Loucy (cell line): Measurements from ENCODE around the gene TRIM33.

Experiments used
- H2AFZ ChIP-seq: fragments of 200-600 bp; sonication (generic); 2 replicates; pipeline ENCODE4 v1.6.0; 2016; ENCODE audit warnings: antibody characterized with exemption, mild to moderate bottlenecking, low read length, moderate library complexity
- H3F3A ChIP-seq: fragments of 200-600 bp; 2 replicates; pipeline ENCODE4 v1.6.0; 2016; ENCODE audit warnings: antibody characterized with exemption, low read depth, mild to moderate bottlenecking
- H3K27me3 ChIP-seq: fragments of 200-600 bp; sonication (generic); 2 replicates; pipeline ENCODE4 v1.6.1; 2014; ENCODE audit warnings: low read length, mild to moderate bottlenecking; ENCODE audit not compliant: insufficient read depth, poor library complexity, severe bottlenecking
- H3K36me3 ChIP-seq: fragments of 200-600 bp; sonication (generic); 2 replicates; pipeline ENCODE4 v1.6.1; 2016; ENCODE audit warnings: low read length; ENCODE audit not compliant: insufficient read depth
- H3K4me1 ChIP-seq: fragments of 200-600 bp; sonication (generic); 2 replicates; pipeline ENCODE4 v1.5.1; 2014; ENCODE audit warnings: low read length, mild to moderate bottlenecking; ENCODE audit not compliant: insufficient read depth, poor library complexity, severe bottlenecking
- H3K4me2 ChIP-seq: fragments of 200-600 bp; sonication (generic); 2 replicates; pipeline ENCODE4 v1.6.0; 2014; ENCODE audit warnings: antibody characterized with exemption, low read length, low read depth, mild to moderate bottlenecking; ENCODE audit not compliant: poor library complexity, severe bottlenecking
- H3K4me3 ChIP-seq: fragments of 200-600 bp; sonication (generic); 2 replicates; pipeline ENCODE4 v1.5.1; 2014; ENCODE audit warnings: low read length, mild to moderate bottlenecking, mixed read lengths; ENCODE audit not compliant: poor library complexity, severe bottlenecking
- H3K79me2 ChIP-seq: fragments of 200-600 bp; sonication (generic); 2 replicates; pipeline ENCODE4 v1.6.1; 2014; ENCODE audit warnings: low read length; ENCODE audit not compliant: insufficient read depth
- H3K9ac ChIP-seq: fragments of 200-600 bp; sonication (generic); 2 replicates; pipeline ENCODE4 v1.6.0; 2014; ENCODE audit warnings: mild to moderate bottlenecking, low read depth, low read length, moderate library complexity; ENCODE audit not compliant: poor library complexity, severe bottlenecking
- H3K9me2 ChIP-seq: fragments of 200-600 bp; sonication (generic); replicated peaks from 2 replicates; pipeline ENCODE4 v1.6.1; 2016; ENCODE audit warnings: low read depth, low read length, mixed read lengths
- H3K9me3 ChIP-seq: fragments of 200-600 bp; sonication (generic); 2 replicates; pipeline ENCODE4 v1.6.1; 2014; ENCODE audit warnings: mild to moderate bottlenecking, antibody characterized with exemption, low read length, low read depth; ENCODE audit not compliant: insufficient read depth
- H4K20me1 ChIP-seq: fragments of 200-600 bp; sonication (generic); 2 replicates; pipeline ENCODE4 v1.6.0; 2014; ENCODE audit warnings: antibody characterized with exemption, low read length, mild to moderate bottlenecking; ENCODE audit not compliant: insufficient read depth, poor library complexity, severe bottlenecking
- CTCF ChIP-seq: fragments of 200-600 bp; sonication (generic); conservative IDR thresholded peaks from 2 replicates; pipeline ENCODE4 v1.5.1; 2014; ENCODE audit warnings: mild to moderate bottlenecking, antibody characterized with exemption, low read length
- EZH2phosphoT487 ChIP-seq: fragments of 200-600 bp; IDR thresholded peaks from 2 replicates; pipeline ENCODE4 v1.6.1; 2018; ENCODE audit warnings: antibody characterized with exemption, mild to moderate bottlenecking, moderate library complexity, borderline replicate concordance

Gene TRIM33

GRCh38 chr1:114458237-114458777 is 52.7 kb downstream of the TRIM33 start:
- no peak overlapping the region for H3K4me2 ChIP-seq
- H3K36me3 ChIP-seq, result peaks cover 88% of the 10 kb centered on the region
- no peaks in the 10 kb centered on the region for H3K27me3 ChIP-seq
- no peak overlapping the region for H3K4me3 ChIP-seq
- peaks cover 51% of the 10 kb centered on the region for H3K79me2 ChIP-seq
- peaks cover 37% of the 10 kb centered on the region for H4K20me1 ChIP-seq
- H3F3A ChIP-seq, result no peaks in the 10 kb centered on the region
- H3K4me1 ChIP-seq, result peaks cover 7% of the 10 kb centered on the region
- no peak for TF ChIP-seq CTCF
- no peak for TF ChIP-seq EZH2phosphoT487
- H2AFZ ChIP-seq, result no peak overlapping the region
- peaks cover 7% of the 10 kb centered on the region for H3K9me3 ChIP-seq
- no peak overlapping the region for H3K9ac ChIP-seq
- no peaks in the 10 kb centered on the region for H3K9me2 ChIP-seq

- no peak for TF ChIP-seq CTCF
- no peak for TF ChIP-seq EZH2phosphoT487
- no peak overlapping the region for H2AFZ ChIP-seq
- H3K4me3 ChIP-seq, result no peak overlapping the region
- peaks cover 32% of the 10 kb centered on the region for H4K20me1 ChIP-seq
- H3K9me3 ChIP-seq, result peaks cover 7% of the 10 kb centered on the region
- peaks cover 7% of the 10 kb centered on the region for H3K4me1 ChIP-seq
- H3K4me2 ChIP-seq, result no peak overlapping the region
- H3K27me3 ChIP-seq, result no peaks in the 10 kb centered on the region
- peaks cover 94% of the 10 kb centered on the region for H3K36me3 ChIP-seq
- no peak overlapping the region for H3K9ac ChIP-seq
- peaks cover 46% of the 10 kb centered on the region for H3K79me2 ChIP-seq
- H3K9me2 ChIP-seq, result no peaks in the 10 kb centered on the region
- H3F3A ChIP-seq, result no peaks in the 10 kb centered on the region
Measured at GRCh38 chr1:114457675-114458236, 53.2 kb downstream of the TRIM33 start.

- peaks cover 7% of the 10 kb centered on the region for H3K4me1 ChIP-seq
- H3K36me3 ChIP-seq, result peaks cover 90% of the 10 kb centered on the region
- no peak overlapping the region for H3K4me3 ChIP-seq
- peaks cover 7% of the 10 kb centered on the region for H3K9me3 ChIP-seq
- H2AFZ ChIP-seq, result no peak overlapping the region
- peaks cover 35% of the 10 kb centered on the region for H3K79me2 ChIP-seq
- no peak overlapping the region for H3K9ac ChIP-seq
- TF ChIP-seq EZH2phosphoT487, result no peak
- no peaks in the 10 kb centered on the region for H3K27me3 ChIP-seq
- H4K20me1 ChIP-seq, result peaks cover 21% of the 10 kb centered on the region
- no peaks in the 10 kb centered on the region for H3K9me2 ChIP-seq
- H3F3A ChIP-seq, result no peaks in the 10 kb centered on the region
- H3K4me2 ChIP-seq, result no peak overlapping the region
Measured at GRCh38 chr1:114456586-114456985, 54.4 kb downstream of the TRIM33 start.
